Kidney epithelial cell (primary cell): ENCODE measurements around the gene AUH. TPM values are rescaled to one million over a fixed set of nuclear protein-coding genes. Genes with fewer than 3 reads are reported as not detected.
"Not testable (repeated sequence)": the region's sequence is repeated elsewhere in the genome, so short reads cannot be mapped to it uniquely, and the experiment has no call there.

Experiments
- DNase-seq: peaks from one replicate; pipeline ENCODE4 v3.0.0-alpha.2; 2010; ENCODE audit warnings: low read depth
- H3K27me3 ChIP-seq: 2 replicates; pipeline ENCODE4 v1.6.0; 2011; ENCODE audit warnings: low read length; ENCODE audit not compliant: control insufficient read depth, insufficient read depth
- H3K36me3 ChIP-seq: 2 replicates; pipeline ENCODE4 v1.5.1; 2011; ENCODE audit warnings: low read length; ENCODE audit not compliant: control insufficient read depth, insufficient read depth
- H3K4me3 ChIP-seq: 2 replicates; pipeline ENCODE4 v1.5.1; 2011; ENCODE audit warnings: low read depth, mild to moderate bottlenecking, control low read depth, low read length
- total RNA-seq: library from RNA; depleted of rRNA; stranded (reverse); fragments of >200 nt; gene quantifications from 2 replicates; pipeline ENCODE4 v1.2.3, GENCODE V29; 2015
- TF ChIP-seq, protein P1 (sequence below): IDR thresholded peaks from 2 replicates; pipeline ENCODE4 v1.5.1; 2011; ENCODE audit warnings: mild to moderate bottlenecking, moderate library complexity, low read length, control low read depth, inconsistent platforms; ENCODE audit not compliant: insufficient read depth, poor library complexity, severe bottlenecking

The AUH gene
- total RNA-seq, 1 donor from 2014 or later: 11.3 TPM

DNA sequence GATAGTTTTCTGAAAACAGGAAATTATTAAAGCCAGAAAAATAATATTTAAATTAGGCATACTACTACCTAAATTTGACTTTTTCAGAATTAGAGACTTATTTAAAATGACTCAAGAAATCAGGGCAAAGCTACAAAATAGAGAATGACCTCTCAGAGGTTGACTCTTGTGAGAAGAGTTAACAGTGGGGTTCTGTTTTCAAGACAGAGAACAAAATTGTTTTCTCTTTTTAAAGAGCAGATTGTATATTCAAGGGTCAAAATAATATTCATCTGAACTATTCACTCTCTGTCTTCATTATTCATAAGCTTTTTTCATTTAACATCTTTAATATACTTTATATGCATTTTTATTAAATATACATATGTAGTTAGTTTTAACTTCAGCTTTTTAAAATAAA, 21.9 kb upstream of the AUH start:
- H3K27me3 ChIP-seq: no peaks in the 10 kb centered on the region
- DNase-seq: no peak
- H3K4me3 ChIP-seq: no peak overlapping the region
- TF ChIP-seq, protein P1, sequence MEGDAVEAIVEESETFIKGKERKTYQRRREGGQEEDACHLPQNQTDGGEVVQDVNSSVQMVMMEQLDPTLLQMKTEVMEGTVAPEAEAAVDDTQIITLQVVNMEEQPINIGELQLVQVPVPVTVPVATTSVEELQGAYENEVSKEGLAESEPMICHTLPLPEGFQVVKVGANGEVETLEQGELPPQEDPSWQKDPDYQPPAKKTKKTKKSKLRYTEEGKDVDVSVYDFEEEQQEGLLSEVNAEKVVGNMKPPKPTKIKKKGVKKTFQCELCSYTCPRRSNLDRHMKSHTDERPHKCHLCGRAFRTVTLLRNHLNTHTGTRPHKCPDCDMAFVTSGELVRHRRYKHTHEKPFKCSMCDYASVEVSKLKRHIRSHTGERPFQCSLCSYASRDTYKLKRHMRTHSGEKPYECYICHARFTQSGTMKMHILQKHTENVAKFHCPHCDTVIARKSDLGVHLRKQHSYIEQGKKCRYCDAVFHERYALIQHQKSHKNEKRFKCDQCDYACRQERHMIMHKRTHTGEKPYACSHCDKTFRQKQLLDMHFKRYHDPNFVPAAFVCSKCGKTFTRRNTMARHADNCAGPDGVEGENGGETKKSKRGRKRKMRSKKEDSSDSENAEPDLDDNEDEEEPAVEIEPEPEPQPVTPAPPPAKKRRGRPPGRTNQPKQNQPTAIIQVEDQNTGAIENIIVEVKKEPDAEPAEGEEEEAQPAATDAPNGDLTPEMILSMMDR: no peak
- H3K36me3 ChIP-seq: no peaks in the 10 kb centered on the region

DNA sequence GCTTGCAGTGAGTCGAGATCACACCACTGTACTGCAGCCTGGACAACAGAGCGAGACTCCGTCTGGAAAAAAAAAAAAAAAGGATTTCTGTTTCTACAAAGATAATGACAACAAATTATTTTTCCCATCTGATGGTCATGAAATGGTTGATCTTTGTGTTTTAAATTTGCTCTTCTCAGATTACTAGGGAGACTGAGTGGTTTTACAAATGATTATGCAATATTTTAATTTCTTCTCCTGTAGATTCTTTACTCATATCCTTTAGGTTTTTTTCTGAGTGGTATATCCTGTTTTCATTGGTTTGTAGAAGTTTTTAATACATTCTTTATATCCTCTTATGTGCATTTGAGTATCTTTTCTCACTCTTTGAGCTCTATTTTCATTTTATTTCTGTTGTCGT, 20.6 kb upstream of the AUH start:
- H3K27me3 ChIP-seq: no peaks in the 10 kb centered on the region
- TF ChIP-seq, protein P1: no peak
- no peak for DNase-seq
- no peak overlapping the region for H3K4me3 ChIP-seq
- no peaks in the 10 kb centered on the region for H3K36me3 ChIP-seq

DNA sequence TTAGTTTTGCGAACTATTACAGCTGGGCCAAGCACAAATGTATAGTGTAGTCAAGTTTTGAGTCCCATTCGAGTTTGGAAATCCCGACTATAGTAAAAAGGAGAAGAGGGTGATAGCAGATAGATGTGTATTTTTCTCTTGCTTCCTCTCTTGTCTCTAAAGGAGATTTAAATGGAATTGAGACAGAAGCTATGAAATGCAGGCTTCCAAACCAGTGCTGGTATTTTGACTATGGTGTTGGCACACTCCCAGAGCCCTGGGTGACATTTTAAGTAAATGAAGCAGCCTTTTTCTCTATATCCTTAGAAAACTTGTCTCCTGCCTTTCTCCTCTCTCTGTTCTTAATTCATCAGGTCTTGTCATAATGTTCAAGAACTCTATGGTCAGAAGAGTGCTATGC, 17.7 kb upstream of the AUH start:
- DNase-seq: no peak
- H3K36me3 ChIP-seq: no peaks in the 10 kb centered on the region

DNA sequence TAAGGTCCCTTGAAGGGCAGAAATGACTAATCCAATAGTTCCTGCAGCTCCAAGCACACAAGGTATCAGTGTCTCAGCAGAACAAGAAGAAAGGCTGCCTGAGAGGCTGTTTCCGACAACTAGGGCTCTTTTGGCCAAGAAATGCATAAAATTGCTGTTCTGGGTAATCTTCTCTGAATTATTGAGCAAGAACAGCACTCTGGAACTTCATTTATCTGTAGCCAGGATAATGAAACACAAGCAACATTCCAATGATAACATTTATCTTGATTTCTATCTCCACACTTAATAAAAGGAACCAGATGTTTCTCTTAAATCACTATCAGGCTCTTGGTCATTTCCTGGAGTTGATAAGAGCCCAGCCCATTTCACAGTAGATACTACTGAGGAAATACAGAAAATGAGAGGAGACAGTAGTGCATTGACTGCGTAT, 17.0 kb upstream of the AUH start:
- H3K4me3 ChIP-seq: no peak overlapping the region
- H3K36me3 ChIP-seq: no peaks in the 10 kb centered on the region
- no peaks in the 10 kb centered on the region for H3K27me3 ChIP-seq
- TF ChIP-seq, protein P1: no peak
- no peak for DNase-seq

More for the DNA sequence above, 17.7 kb upstream of the AUH start:
- no peak overlapping the region for H3K4me3 ChIP-seq
- TF ChIP-seq, protein P1: no peak
- no peaks in the 10 kb centered on the region for H3K27me3 ChIP-seq

DNA sequence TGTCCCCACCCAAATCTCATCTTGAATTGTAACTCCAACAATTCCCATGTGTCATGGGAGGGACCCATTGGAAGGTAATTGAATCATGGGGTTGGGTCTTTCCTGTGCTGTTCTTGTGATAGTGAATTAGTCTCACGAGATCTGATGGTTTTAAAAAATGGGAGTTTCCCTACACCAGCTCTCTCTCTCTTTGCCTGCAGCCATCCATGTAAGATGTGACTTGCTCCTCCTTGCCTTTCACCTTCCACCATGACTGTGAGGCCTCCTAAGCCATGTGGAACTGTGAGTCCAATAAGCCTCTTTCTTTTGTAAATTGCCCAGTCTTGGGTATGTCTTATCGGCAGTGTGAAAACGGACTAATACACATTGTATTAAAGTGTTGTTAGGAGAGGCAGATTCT, 16.3 kb upstream of the AUH start:
- not testable (repeated sequence) for H3K4me3 ChIP-seq, H3K36me3 ChIP-seq, H3K27me3 ChIP-seq, DNase-seq

DNA sequence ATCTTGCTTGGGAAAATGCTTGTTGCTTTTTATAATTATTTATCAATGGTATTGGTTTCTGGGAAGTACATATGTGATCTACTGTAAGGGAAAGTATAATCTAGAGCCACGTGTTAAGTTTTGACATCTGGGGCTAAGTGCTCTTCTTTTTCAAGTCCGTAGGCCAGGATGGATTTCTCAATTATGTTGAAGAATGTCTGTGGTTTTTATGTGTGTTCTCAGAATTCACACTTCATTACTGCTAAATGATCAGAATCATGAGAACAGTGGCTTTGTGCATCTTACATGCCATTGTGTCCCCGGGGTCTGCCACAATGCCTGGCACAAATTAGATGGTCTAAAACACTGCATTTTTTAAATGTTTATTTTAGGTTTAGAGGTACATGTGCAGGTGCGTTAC, 14.5 kb upstream of the AUH start:
- Histone ChIP-seq H3K27me3 (no peaks in the 10 kb centered on the region), H3K4me3 (no peak overlapping the region), H3K36me3 (no peaks in the 10 kb centered on the region)
- DNase-seq: no peak
- TF ChIP-seq, protein P1: no peak
